HG03066 (cell line): ENCODE results near the gene MYO15A.
"Not testable (repeated sequence)": the region's sequence is repeated elsewhere in the genome, so short reads cannot be mapped to it uniquely, and the experiment has no call there.

Experiments used
- ATAC-seq: cut with Tn5 transposase; IDR thresholded peaks from one replicate; pipeline ENCODE4 v1.9.1; 2021; ENCODE audit warnings: low read depth; ENCODE audit not compliant: unreplicated experiment

The MYO15A gene

GRCh38 chr17:18203308-18203707 lies 94.8 kb downstream of the MYO15A start:
- no peak for ATAC-seq

- ATAC-seq: no peak
These were observed 97.3 kb downstream of the MYO15A start for GRCh38 chr17:18205861-18206260.

DNA sequence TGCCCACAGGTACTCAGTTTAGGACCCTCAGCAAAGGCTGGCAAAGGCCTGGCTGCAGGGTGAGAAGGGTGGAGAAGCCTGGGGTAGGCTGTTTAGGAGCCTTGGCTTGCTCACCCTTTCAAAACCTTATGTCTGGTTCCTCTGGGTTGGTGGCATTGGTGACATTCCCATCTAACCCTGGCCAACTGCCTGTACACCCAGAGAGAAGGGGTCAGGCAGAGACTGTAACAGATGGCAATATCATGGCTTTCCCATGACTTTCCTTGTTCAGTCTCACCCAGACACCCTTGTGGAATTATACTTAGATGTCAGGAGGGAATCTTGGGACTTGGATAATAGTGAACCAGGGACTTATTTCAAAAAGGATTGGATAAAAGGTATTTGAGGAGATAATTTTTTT lies 98.4 kb downstream of the MYO15A start:
- ATAC-seq: no peak

GRCh38 chr17:18208092-18208491 lies 99.5 kb downstream of the MYO15A start:
- no peak for ATAC-seq

- no peak for ATAC-seq
These were observed 105.2 kb downstream of the MYO15A start for GRCh38 chr17:18213666-18214270.

DNA sequence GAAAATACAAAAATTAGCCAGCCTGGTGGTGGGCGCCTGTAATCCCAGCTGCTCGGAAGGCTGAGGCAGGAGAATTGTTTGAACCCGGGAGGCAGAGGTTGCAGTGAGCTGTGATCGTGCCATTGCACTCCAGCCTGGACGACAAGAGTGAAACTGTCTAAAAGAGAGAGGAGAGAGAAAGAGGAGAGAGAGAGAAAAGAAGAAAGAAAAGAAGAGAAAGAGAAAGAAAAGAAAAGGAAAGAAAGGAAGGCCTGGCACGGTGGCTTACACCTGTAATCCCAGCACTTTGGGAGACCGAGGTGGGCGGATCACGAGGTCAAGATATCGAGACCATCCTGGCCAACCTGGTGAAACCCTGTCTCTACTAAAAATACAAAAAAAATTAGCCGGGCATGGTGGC lies 108.3 kb downstream of the MYO15A start:
- ATAC-seq: not testable (repeated sequence)

GRCh38 chr17:18217412-18218015 lies 109.0 kb downstream of the MYO15A start:
- no peak for ATAC-seq

- ATAC-seq: no peak
These were observed 110.3 kb downstream of the MYO15A start for GRCh38 chr17:18218756-18219415.

DNA sequence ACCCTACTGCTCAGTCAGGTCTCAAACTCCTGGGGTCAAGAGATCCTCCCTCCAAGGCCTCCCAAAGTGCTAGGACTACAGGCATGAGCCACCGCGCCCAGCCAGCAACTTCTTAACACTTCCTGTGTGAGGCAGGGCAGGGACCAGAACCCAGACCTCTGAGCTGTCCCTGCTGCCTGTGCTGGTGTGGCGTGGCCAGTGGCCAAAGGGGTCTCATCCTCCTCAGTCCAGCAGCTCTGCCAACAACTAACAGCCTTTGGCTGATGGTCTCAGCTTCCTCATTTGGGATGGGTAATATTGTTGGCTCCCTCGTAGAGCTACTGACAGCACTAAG lies 115.5 kb downstream of the MYO15A start:
- no peak for ATAC-seq

DNA sequence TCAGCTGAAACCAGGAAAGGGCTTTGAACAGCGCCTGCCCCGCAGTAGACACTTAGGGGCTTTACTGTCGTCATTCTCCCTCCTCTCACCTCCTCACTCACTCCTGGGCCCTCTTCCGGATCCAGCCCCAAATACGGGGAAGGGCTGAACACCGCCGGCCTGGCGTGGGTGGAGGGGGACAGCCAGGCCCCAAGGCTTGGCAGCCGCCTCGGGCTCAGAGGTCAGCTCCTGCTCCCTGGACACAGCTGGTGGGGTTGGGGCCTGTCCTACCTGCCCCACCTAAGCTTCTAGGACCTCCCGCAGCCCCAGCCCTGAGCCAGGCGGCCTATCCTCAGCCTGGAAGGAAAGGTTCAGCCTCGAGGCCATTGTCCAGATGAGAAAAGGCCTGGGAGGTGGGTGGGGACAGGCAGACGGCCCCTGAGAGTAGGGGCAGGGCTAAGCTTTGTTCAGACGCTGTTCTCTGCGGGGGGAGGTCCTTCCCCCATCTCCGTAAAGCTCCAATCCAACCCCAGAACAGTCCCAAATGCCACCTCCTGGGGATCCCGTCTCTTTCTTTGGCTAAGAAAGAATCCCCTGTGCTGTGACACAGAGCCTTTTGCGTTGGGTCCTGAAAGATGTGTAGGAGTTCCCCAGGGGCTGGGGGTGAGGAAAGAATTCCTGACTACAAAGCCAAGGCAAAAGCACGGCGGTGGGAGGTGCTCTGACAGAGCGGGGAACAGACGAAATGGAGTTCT lies 116.0 kb downstream of the MYO15A start:
- no peak for ATAC-seq

- ATAC-seq: peak; percentile 88
These were observed 116.6 kb downstream of the MYO15A start, which contains the start of gene LLGL1 for GRCh38 chr17:18225121-18225641. LLGL1 (plus strand) TSS chr17:18225635; CDS start chr17:18225683, 48 bp downstream.

DNA sequence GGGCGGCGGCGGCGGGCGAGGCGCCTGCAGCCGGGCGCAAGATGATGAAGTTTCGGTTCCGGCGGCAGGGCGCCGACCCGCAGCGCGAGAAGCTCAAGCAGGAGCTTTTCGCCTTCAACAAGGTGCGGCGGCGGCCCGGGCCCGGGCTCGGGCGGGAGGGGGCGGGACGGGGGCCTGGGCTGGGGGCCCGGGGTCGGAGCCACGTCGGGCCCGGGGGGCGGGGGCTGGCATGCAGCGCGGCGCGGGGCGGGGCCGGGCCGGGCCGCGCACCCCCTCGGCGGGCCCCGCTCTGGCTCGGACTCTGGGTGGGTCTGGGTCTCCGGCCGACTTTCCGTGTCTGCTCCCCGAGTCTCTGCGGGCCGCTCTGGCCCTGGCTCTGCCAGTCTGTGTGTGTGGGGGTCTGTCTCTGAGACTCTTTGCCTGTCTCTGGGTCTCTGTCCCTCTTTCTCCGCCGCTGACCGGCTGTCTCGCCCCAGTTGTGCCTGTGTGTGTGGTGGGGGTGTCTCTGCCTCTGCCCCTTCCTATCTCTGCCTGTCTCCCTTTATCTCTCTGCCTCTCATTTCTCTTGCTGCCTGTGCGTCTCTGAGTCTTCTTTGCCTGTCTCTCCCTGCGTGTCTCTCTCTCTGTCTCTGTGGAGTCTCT lies 117.2 kb downstream of the MYO15A start:
- ATAC-seq: no peak

- no peak for ATAC-seq
These were observed 117.9 kb downstream of the MYO15A start for GRCh38 chr17:18226284-18226945.

- no peak for ATAC-seq
These were observed 119.1 kb downstream of the MYO15A start for GRCh38 chr17:18227635-18228034.

GRCh38 chr17:18228176-18228682 lies 119.7 kb downstream of the MYO15A start:
- ATAC-seq: no peak

GRCh38 chr17:18229254-18229653 lies 120.7 kb downstream of the MYO15A start:
- no peak for ATAC-seq
